ENCODE results near the gene MRFAP1L1.

Gene MRFAP1L1

DNA sequence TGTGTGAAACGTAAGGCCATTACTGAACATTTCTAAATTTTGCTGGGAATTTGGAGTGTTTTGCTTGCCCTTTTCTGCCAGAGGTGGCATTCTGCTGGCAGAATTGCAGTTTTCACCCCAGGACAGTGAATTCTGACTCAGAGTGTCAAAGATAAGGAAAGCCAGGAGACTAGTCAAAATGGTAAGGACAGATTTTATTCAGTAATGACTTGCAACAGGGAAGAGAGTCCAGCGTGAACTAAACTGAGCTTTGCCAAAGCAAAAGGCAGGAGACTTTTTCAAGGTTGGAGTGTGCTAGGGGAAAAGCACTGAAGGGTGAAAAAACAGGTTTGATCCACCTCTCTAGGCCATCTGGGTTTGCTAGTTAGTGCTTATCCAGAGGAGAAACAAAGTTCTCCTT is 49.8 kb downstream of the MRFAP1L1 start:
- H3K36me3 ChIP-seq (ENCODE audit: control insufficient read depth, insufficient read depth, low read length): no peaks in the 10 kb centered on the region
- H3K27me3 ChIP-seq (ENCODE audit: control insufficient read depth, insufficient read depth, low read length): no peaks in the 10 kb centered on the region
- H3K9ac ChIP-seq: no peak overlapping the region
- TF ChIP-seq, protein P1, sequence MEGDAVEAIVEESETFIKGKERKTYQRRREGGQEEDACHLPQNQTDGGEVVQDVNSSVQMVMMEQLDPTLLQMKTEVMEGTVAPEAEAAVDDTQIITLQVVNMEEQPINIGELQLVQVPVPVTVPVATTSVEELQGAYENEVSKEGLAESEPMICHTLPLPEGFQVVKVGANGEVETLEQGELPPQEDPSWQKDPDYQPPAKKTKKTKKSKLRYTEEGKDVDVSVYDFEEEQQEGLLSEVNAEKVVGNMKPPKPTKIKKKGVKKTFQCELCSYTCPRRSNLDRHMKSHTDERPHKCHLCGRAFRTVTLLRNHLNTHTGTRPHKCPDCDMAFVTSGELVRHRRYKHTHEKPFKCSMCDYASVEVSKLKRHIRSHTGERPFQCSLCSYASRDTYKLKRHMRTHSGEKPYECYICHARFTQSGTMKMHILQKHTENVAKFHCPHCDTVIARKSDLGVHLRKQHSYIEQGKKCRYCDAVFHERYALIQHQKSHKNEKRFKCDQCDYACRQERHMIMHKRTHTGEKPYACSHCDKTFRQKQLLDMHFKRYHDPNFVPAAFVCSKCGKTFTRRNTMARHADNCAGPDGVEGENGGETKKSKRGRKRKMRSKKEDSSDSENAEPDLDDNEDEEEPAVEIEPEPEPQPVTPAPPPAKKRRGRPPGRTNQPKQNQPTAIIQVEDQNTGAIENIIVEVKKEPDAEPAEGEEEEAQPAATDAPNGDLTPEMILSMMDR (IDR thresholded peaks at IDR 0.05): no peak
- H3K27ac ChIP-seq: no peak overlapping the region
- no peak overlapping the region for H2AFZ ChIP-seq
- H3K79me2 ChIP-seq: no peaks in the 10 kb centered on the region
- H3K4me2 ChIP-seq (ENCODE audit: low read length): no peak overlapping the region
- H3K4me1 ChIP-seq: no peaks in the 10 kb centered on the region
- no peak overlapping the region for H3K4me3 ChIP-seq (ENCODE audit: low read depth, low read length)
- no peaks in the 10 kb centered on the region for H3K9me3 ChIP-seq (ENCODE audit: control insufficient read depth, low read length)

DNA sequence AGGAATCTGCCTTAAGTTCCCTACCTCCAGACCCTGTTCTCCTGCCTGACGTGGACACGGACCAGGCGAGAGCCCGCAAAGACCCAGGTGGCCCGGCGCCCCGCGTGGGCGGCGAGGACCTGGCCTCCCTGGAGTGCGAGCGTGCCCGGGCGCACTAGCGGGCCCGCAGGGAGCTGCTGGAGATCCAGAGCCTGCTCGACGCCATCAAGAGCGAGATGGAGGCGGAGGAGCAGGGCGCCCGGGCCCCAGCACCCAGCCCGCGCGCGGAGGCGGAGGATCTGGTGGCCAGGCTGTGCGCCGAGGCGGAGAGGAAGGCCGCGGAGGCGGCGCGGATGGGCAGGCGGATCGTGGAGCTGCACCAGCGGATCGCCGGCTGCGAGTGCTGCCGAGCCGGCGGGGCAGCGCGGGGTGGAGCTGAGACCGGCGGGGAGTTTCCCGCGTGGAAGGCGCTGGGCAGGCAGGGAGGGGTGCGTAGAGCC is 51.0 kb downstream of the MRFAP1L1 start:
- no peak overlapping the region for H3K4me3 ChIP-seq (ENCODE audit: low read depth, low read length)
- H2AFZ ChIP-seq: peak overlapping the region; percentile 72

DNA sequence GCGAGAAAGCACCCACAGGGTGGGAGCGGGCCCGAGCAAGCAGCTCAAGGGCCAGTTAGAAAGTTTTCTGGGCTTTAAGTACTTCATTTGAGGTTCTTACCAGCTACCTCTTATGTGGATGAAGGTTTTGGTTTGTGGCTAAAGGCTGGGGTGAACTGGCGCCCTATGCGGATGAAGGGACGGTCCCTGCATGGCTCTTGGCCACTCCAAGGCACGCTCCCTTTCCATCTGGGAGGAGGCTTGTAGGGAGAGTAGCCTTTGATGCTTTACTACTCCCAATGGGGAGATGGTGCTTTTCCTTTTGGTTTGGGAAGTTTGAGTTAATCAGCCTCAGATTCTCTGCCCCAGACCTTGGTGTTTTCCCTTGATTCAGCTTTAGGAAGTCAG is 51.5 kb downstream of the MRFAP1L1 start:
- peak overlapping the region; percentile 30 for H3K4me2 ChIP-seq (ENCODE audit: low read length)
- no peak overlapping the region for H3K9ac ChIP-seq
- no peaks in the 10 kb centered on the region for H3K9me3 ChIP-seq (ENCODE audit: control insufficient read depth, low read length)
- TF ChIP-seq, protein P1 (IDR thresholded peaks at IDR 0.05): no peak
- no peaks in the 10 kb centered on the region for H3K79me2 ChIP-seq
- H3K27me3 ChIP-seq (ENCODE audit: control insufficient read depth, insufficient read depth, low read length): no peaks in the 10 kb centered on the region
- no peaks in the 10 kb centered on the region for H3K4me1 ChIP-seq
- H2AFZ ChIP-seq: peak overlapping the region; percentile 72
- H3K4me3 ChIP-seq (ENCODE audit: low read depth, low read length): no peak overlapping the region
- H3K27ac ChIP-seq: no peak overlapping the region
- H3K36me3 ChIP-seq (ENCODE audit: control insufficient read depth, insufficient read depth, low read length): no peaks in the 10 kb centered on the region

More for the DNA sequence above, 51.0 kb downstream of the MRFAP1L1 start:
- no peak overlapping the region for H3K9ac ChIP-seq
- no peaks in the 10 kb centered on the region for H3K9me3 ChIP-seq (ENCODE audit: control insufficient read depth, low read length)
- no peaks in the 10 kb centered on the region for H3K36me3 ChIP-seq (ENCODE audit: control insufficient read depth, insufficient read depth, low read length)
- H3K79me2 ChIP-seq: no peaks in the 10 kb centered on the region
- TF ChIP-seq, protein P1 (IDR thresholded peaks at IDR 0.05): no peak
- H3K27me3 ChIP-seq (ENCODE audit: control insufficient read depth, insufficient read depth, low read length): no peaks in the 10 kb centered on the region
- no peaks in the 10 kb centered on the region for H3K4me1 ChIP-seq
- peak overlapping the region; percentile 30 for H3K4me2 ChIP-seq (ENCODE audit: low read length)
- no peak overlapping the region for H3K27ac ChIP-seq
